Left hindlimb (tissue), 1 donor: ENCODE measurements around the gene RASSF7.
"Not testable (repeated sequence)": the region's sequence is repeated elsewhere in the genome, so short reads cannot be mapped to it uniquely, and the experiment has no call there.

Experiments
- DNase-seq: peaks from one replicate; pipeline ENCODE4 v3.0.0-alpha.2; 2018

Gene RASSF7

DNA sequence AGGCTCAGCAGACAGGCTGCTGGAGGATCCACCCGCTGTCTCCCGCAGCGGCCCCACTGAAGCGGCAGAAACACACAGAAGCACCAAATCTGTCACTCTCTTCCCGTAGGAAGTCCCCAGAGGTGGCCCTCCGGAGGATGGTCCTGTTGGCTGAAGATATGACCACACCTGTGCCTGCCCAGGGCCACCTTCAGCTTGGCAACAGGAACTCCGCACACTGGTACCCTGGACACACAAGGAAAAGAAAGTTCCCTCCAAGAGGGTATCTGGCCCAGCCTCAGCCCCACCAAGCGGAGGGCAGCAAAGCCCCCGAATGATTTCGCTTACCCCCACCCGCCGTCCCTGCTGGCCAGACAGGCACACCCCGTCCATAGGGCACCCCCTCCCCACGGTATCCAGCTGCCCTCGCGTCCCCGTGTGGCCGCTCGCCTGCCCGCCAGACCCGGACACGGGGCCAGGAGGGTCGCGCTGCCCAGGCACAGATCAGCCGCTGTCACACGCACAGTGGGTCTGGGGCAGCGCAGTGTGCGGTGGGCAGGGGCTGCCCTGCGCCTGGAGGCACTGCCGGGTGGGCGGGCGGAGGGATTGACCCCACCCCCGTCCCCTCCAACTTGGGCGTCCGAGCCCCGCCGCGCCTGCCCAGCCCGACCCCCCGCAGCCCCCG, 7.0 kb downstream of the RASSF7 start:
- peak; percentile 53 for DNase-seq

DNA sequence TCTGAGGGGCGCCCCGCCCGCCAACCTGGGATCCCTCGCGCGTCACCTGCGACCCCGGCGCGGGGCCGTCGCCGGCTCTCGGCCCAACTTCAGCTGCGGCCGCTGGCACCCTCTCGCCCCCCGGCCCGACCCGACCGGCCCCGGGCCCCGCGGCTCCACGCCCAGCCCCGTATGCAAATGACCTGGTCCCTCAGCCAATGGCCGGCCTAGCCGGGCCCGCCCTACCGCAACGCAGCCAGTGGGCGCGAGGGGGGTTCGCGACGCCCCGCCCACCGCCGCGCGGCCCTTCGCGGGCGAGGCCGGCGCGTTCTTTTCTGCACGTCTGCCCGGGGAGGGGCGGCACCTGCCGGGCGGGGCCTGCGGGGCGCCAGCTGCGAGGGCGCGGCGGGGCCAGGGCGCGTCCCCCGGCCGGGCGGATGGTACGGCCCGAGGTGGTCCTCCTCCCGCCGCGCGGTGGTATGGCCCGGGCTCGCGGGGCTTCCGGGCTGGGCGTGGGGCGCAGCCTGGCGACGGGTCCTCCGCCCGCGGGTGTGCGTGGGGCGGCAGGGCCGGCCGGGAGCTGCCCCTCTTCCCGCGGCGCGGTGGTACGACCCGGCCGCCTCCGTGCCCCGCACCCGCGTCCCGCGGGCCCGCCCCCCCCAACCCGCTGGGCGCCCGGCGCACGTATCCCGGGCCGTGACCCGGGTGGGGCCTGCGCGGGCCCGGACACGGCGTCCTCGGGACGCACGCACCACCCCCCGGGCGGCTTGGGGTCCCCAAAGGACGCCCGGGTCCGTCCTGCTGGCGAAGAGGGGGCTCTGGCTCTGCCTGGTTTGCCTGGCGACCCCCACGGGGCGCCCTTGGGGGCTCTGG, 7.8 kb downstream of the RASSF7 start:
- DNase-seq, result peak; percentile 97

DNA sequence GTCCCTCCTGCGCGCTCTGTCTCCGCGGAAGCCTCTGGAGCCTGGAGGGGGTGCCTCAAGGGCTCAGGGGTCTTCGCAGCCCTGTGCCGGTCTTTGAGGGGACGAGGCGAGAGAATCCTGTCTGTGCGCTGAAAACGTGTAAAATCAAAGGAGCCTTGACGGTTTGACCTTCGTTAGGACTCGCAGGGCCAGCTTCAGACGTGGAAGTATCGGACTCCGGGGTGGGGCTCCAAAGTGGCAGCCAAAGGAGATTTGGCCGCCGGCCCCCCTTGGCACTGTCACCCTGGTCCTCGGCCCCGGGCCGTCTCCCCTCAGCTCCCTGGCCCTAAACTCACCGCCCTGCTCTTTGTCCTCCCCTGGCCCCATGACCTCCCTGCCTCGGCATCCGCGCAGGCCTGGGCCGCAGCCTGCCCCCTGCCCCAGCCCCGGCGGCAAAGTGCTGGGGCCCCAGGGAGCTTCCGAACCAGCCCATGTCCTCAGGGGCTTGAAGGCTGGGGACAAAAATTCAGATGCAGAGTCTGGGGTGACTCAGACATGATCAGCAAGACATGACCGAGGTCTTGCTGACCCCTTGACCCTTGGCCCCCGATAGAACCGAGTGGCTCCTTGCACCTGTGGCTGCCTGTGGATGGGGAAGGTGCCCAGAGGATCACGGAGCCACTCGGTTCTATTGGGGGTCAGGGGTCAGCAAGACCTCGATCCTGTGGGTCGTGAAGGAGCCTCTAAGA, 8.6 kb downstream of the RASSF7 start:
- peak; percentile 48 for DNase-seq

DNA sequence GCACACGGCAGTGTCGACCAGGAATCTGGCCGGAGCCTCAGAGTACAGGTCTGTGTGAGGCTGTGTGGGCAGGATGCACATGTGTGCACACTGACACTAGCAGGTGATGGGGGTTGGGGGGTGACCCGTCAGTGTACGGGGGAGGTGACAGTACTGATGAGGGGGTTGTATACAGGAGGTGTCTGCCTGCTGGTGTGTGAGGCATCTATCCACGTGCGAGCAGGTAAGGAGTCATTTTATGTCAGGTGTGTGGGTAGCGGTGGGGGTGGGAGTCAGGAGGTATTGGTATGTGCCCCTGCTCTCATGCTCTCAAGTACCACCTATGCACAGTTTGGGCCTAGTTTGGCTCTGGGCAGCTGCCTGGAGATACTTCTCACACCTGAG, 11.0 kb downstream of the RASSF7 start:
- no peak for DNase-seq

DNA sequence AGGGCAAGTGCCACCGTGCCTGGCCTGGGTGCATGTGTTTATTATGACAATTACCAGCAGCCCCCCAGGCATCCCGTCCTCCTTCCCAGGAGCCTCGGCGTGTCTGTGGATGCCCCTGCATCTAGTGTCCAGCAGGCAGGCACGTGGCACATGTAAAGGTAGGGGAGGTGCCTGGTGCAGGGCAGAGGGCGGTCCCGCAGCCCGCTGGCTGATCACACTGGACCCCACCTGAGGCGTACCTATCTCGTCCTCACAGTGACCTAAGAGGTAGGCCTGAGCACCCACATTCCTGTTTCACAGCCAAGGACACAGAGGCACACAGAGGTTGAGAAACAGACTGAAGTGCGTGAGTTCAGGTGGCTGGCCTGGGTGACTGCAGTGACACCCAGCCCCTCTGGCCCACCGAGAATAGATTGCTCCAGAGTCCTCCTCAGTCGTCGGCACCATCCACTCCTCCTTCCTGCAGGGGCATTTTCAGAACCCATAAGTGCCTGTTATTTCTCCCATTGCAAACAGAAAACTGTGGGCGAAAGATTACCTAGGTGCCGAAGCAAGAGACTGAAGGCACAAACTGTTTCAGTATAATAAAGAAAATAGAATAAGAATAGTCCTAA, 12.5 kb downstream of the RASSF7 start:
- DNase-seq, result no peak

DNA sequence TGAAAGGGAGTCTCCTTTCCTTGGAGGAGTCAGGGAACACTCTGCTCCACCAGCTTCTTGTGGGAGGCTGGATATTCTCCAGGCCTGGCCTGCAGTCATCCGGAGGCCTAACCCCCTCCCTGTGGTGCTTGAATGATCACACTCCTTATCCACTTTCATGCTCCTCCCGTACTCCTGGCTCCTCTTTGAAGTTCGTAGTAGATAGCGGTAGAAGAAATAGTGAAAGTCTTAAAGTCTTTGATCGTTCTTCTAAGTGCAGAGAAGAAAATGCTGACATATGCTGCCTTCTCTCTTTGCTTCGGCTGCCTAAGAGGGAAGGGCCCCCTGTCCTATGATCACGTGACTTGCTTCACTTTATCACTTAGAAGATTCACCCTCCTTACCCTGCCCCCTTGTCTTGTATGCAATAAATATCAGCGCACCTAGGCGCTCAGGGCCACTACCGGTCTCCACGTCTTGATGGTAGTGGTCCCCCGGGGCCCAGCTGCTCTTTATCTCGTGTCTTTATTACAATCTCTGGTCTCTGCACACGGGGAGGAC, 13.3 kb downstream of the RASSF7 start:
- not testable (repeated sequence) for DNase-seq

DNA sequence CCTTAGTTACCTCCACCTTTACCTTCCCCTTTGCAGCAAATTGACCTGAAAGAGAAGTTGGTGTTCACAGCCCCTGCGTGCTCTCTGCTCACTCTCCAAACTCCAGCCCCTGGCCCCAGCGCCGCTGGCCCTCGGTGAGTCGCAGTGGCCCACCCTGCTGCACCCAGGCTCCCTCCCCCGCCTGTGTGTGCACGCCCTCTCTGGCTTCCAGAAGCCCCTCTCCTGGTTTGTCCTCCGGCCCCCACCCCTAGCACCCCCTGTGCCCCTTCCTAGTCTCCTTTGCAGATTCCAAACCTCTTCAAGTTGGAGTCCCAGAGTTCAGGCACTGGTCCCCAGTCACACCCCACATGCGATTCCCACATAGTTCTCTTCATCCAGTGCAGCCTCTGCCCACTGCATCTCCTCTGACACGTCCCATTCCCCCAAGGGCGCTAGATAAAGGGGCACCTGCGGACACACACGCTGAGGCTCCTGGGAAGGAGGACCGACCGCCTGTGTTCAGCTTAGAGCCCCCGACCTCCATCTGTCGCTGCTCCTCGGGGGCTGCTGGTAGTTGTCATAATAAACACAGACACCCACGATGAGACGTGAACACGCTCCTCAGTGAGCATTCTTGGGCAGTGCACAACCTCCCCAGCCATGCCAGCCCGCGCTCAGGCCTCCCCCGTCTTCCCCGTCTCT, 14.0 kb downstream of the RASSF7 start:
- no peak for DNase-seq

DNA sequence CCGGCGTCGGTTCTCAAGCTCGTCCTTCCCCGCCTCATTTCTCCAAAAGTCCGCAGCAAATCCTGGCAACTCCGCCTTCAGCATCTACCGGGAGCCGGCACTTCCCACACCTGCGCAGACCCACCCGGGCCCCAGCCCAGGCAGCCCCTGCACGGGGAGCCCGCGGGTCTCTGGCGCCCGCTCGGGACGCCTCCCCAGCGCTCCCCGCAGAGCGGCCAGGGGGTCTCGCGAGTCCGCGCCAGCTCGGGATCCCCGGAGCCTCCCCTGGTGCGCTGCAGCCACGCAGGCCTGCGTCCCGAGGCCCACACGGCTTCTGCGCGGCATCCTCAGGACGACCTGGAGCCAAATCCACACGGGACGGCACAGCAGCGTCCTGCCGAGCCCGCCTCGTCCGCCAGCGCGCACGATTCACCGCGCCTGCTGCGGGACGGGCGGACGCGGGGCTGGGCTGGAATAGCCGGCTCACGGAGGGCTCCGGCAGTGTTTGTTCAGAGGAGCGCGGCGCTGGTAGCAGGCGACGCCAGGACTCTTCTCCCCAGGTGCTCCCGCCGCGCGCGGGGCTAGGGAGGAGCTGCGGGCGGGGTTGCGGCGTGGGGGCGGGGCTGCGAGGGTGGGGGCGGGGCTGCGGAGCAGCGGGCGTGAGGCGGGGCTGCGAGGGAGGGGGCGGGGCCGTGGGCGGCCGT, 14.7 kb downstream of the RASSF7 start:
- DNase-seq, result no peak

DNA sequence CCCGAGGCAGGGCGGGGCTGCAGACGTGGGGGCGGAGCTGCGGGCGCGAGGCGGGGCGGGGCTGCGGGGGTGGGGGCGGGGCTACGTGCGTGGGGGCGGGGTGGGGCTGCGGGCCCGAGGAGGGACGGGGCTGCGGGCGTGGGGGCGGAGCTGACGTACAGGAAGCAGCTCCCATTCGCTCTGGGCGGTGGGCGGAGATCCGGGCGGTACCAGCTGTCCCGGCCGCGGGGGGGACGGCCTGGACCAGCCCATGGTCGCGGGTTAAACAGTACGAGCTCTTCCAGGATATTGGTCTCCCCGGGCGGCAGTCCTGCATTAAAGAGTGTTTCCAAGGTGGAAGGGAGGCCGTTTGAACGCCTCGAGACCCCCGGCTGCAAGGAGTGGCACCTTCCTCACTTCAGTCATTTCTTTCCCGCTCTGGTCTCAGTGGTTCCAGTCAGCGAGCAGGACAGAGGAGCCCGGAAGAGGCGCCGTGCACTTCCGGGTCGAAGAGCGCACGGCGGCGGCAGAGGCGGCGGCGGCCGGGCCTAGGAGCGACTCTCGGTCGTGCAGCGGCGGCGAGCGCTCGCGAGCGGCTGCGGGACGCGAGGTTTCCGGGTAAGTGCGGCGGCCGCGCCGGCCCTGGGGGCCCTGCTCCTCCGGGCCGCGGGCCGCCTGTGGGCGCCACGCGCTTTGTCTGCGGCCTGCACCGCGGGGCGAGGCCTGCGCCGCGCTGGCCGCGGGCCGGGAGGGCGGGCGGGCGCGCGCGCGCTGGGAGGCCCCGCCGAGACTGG, 15.4 kb downstream of the RASSF7 start, which contains the start of gene PHRF1:
Gene PHRF1 (plus strand): TSS at position 475 of the 773 bp plus-strand sequence. CDS start 5,043 bp downstream, outside the sequence.
- DNase-seq, result peak; percentile 98

DNA sequence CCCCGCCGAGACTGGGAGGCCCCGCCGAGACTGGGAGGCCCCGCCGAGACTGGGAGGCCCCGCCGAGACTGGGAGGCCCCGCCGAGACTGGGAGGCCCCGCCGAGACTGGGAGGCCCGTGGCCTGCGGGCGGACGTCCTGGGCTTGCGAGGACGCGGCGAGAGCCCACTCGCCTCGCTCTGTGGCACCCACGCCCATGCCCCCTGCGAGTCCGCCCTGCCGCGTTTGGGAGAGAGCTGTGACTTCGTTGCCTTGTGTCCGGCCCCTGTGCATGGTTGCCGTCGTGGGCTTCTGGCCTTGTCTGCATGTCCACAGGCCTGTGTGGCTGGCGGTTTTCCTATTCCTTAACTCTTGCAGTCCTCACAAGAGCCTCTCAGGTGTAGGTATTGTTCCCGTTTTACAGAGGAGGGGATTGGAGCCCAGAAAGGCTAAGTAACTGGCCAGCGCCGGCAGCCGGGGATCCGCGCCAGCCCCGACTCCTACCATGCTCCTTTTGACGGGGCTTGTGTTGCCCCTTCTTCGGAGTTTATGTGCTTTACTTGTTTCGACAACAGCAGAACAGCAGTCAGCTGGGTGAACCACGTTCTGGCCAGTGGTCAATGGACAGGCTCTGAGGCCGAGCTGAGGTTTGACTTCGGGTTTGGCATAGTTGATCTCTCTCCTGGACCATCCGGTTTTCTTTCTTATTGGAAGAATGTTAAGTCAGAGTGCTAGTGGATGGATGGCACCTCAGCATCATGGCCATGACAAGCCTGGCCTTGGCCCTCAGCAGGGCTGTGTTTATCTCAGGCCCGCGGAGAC, 16.2 kb downstream of the RASSF7 start:
- DNase-seq, result no peak

DNA sequence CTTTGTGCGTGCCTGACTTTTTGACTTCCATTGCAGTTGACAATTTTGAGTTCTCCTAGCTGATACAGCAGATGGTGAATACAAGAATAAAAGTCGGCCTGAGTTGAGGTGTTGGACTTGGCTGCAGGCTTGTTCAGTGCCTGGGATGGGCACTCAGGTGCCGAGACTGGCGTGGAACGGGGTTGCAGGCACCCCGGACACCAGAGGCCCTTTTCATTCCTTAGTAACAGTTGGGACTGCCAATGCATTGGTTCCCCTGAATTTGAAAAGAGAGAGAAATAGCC, 16.8 kb downstream of the RASSF7 start:
- DNase-seq, result no peak

DNA sequence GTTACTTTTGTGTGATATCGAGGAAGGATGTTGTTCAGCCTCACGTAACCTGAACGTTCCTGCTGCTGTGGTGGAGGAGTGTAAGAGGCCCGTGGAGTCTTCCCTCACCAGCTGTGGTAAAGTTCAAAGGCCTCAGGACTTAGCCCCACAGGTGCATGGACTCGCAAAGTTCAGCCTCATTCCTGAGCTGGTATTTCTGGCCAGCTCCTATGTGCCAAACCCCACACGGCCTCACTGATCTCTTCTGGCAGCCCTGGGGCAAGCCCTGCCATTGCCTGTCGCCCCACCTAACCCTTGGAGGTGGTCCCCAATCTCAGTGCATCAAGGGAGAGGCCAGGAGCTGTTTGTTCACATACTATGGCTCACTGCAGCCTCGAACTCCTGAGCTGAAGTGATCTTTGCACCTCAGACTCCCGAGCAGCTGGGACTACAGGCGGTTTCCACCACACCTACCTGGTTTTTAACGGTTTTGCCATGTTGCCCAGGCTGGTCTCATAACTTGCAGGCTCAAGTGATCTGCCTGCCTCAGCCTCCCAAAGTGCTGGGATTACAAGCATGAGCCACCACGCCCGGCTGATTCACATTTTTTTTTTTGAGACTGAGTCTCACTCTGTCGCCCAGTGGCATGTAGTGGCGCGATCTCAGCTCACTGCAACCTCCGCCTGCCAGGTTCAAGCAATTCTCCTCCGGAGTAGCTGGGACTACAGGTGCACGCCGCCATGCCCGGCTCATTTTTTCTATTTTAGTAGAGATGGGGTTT, 17.7 kb downstream of the RASSF7 start:
- DNase-seq, result no peak

DNA sequence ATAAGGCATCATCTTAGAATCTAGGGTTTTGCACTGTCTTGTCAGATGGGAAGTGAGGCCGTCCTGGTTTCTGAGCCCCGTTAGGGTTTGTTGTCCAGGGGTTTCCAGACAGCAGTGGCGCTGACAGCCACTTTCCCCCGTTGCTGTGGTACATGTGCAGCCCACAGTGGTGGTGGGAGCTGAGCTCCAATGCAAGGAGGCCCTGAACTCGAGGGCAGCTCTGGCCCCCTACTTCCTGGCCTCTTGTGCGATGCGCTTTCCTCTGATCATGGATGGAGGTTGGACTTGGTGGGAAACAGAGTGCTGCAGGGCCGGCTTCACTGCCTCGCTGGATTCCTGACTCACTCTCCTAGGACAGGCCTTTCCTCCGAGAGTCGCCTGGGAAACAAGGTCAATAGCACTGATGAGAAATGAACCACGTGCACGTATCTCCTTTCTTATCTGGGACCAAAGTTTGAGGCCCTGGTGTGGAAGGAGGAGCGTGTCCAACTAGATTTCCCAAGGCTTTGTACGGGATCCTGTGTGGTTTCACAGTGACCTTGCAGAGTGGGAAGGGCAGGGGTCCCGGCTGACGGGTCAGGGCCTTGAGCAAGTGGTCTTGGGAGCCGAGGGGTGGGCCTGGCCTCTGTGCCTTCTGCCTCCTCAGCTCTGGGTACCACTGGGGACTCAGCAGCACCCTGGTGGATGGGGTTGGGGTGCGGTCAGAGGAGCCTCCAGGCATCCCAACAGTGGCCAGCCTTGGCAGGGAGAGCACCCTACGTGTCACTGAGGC, 19.2 kb downstream of the RASSF7 start:
- no peak for DNase-seq

DNA sequence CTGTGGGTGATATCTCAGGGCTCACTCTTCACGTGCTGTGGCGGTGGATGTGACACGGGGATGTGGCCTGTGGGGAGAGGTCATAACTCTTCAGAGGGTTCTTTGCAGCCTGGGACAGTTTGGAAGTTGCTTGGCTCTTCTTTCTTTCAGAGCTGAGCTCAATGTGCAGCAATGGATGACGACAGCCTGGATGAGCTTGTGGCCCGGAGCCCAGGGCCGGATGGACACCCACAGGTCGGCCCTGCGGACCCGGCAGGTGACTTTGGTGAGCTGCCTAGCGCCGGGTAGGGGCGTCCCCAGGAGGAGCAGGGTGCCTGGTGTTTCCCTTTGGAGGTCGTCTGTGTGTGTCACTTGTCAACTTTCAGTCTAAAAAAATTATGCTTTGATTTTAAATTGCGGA, 20.6 kb downstream of the RASSF7 start:
- no peak for DNase-seq

DNA sequence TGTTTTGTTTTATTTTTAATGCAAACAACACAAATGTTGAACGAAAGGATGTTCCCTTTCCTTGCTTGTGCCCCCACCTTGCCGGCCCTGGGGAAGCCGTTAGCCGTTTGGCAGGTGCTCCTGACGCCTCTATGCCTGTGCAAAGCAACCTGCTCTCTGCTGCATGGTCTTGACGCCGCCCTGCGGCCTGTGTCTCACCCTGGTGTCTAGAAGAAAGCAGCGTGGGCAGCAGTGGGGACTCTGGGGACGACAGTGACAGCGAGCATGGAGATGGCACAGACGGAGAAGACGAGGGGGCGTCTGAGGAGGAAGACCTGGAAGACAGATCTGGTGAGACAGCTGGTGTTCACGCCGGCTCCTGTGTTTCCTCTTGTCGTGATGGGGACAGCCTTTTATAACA, 21.0 kb downstream of the RASSF7 start:
- DNase-seq, result no peak

DNA sequence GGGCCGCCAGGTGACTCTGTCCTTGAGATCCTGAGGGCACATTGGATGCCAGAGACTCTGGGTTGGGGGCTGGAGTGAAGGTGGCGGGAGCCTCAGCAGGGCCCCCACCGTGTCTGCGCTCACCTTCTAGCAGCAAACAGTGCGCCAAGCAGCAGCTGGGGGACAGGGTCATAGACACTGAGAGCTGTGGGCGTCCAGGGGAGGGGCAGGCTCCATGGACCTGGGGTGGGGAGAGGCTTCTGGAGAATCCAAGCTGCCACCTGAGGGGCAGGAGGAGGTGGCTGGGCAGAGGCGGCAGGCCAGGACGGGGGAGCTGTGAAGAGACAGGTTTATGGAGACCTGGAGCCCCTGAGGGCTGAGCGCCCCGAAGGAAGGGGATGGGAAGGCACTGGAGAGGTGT, 23.5 kb downstream of the RASSF7 start:
- no peak for DNase-seq

DNA sequence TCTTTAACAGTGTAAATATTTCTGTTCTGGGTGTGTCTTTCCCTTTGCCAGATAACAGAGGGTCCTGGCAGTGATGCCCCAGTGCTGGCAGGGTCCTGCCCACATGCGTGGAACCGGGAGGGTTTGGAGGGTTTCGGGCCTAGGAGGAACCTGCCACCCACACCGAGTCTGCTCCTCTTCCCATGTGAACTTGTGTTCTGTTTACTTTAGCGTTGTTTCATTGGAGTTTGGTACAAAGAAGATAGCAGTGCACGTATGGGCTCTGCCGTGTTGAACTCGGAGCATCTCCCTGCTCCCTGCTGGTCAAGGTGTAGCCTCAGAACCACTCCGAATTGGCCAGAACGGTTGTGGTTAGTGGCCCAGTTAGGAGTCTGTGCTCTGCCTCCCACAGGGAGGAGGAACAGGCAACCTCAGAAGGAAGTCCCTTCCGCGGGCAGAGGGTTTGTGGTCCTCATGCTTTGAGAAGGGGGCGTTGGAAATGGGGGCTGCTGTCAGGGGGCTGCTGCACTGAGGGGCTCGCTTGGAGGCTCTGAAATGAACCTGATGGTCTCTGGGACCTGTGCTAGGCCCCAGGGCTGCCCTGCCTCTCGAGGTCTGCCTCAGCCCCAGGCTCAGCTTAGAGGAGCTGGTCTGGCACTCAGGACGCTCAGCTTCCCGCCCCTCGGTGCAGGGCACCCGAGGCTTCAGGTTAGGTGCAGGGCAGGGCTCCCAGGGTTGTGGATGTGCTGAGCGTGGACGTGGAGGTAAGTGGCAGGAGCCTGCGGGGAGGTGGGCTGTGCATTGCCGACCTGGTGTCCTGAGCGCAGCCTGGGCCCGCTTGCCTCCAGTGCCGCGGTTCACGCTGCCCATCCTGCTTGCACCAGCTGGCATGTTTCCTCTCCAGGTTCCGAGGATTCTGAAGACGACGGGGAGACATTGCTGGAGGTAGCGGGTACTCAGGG, 25.9 kb downstream of the RASSF7 start:
- no peak for DNase-seq
